K562 (cell line): ENCODE data around the gene CRHR2. TPM values are rescaled to one million over a fixed set of nuclear protein-coding genes. Genes with fewer than 3 reads are reported as not detected.

Source experiments
- BACH1 ChIP-seq: fragments of 200-800 bp; sonication (Bioruptor generic); IDR thresholded peaks from 2 replicates; pipeline ENCODE4 v1.6.1; 2016; ENCODE audit warnings: missing genetic modification characterization, missing compliant biosample characterization
- CHD1 ChIP-seq: fragments of 200-600 bp; sonication (generic); IDR thresholded peaks from one replicate; pipeline ENCODE4 v1.6.1; 2012; ENCODE audit warnings: mild to moderate bottlenecking, moderate library complexity, low read length, inconsistent platforms
- DIDO1 ChIP-seq: fragments of 450-650 bp; IDR thresholded peaks from 2 replicates; pipeline ENCODE4 v1.6.1; 2016; ENCODE audit warnings: low read depth, missing biosample characterization, missing genetic modification characterization
- KDM2B ChIP-seq: fragments of 250-450 bp; sonication (Bioruptor Pico); IDR thresholded peaks from 2 replicates; pipeline ENCODE4 v1.8.0; 2021; ENCODE audit warnings: mild to moderate bottlenecking, moderate library complexity
- TFAM ChIP-seq: fragments of 250-450 bp; sonication (Bioruptor Pico); conservative IDR thresholded peaks from 2 replicates; pipeline ENCODE4 v1.5.0; 2021; ENCODE audit warnings: mild to moderate bottlenecking, moderate library complexity
- ZNF124 ChIP-seq: sonication (generic); formaldehyde crosslinking; IDR thresholded peaks from 2 replicates; pipeline ENCODE4 v1.8.1; 2022; ENCODE audit warnings: missing genetic modification reagents
- ZNF764 ChIP-seq: fragments of 250-450 bp; sonication (Bioruptor Pico); IDR thresholded peaks from 2 replicates; pipeline ENCODE4 v1.4.0; 2020; ENCODE audit warnings: low read depth, mild to moderate bottlenecking, moderate library complexity
- polyA plus RNA-seq, 8 experiments: library from polyadenylated mRNA; depleted of rRNA in 4 of 8; stranded (reverse) in 5 of 8; unstranded in 3 of 8; fragments of >200 nt; fragmentation: Nextera tagmentation in 2 of 8; fragmentation: Illumina TruSeq in 1 of 8; extraction: Ambion mirVana in 2 of 8; extraction: Trizol in 1 of 8; gene quantifications; 2 replicates each; pipeline versions ENCODE4 v1.2.1 to v1.2.3, GENCODE V29; 2011 to 2014; ENCODE audit warnings: inconsistent platforms in 1 of 8, missing spikeins in 1 of 8
- total RNA-seq, 7 experiments: library from RNA; depleted of rRNA in 6 of 7; stranded (reverse); fragments of >200 nt in 6 of 7; fragmentation: Illumina TruSeq in 2 of 7; extraction: Trizol in 2 of 7; gene quantifications; 2 replicates each; pipeline versions ENCODE4 v1.2.1 to v1.2.3, GENCODE V29; 2011 to 2021; ENCODE audit warnings: low replicate concordance in 1 of 7
- TF ChIP-seq, protein P1 (sequence below): fragments of 250-450 bp; sonication (Bioruptor Pico); IDR thresholded peaks from 2 replicates; pipeline ENCODE4 v1.4.0; 2020
- TF ChIP-seq, protein P2 (sequence below), 2 experiments: IDR thresholded peaks in 1 of 2; conservative IDR thresholded peaks in 1 of 2; 2 replicates each; pipeline ENCODE4 v1.6.1; 2016; ENCODE audit warnings: low read depth in 2 of 2, mild to moderate bottlenecking in 1 of 2, missing compliant biosample characterization in 1 of 2, missing genetic modification characterization in 1 of 2, moderate library complexity in 1 of 2

Gene CRHR2
- total and polyA plus RNA-seq, 9 of the 15 experiments (the other 6 are each of a cell fraction or from before 2014, with no cell fraction given) = not detected

DNA sequence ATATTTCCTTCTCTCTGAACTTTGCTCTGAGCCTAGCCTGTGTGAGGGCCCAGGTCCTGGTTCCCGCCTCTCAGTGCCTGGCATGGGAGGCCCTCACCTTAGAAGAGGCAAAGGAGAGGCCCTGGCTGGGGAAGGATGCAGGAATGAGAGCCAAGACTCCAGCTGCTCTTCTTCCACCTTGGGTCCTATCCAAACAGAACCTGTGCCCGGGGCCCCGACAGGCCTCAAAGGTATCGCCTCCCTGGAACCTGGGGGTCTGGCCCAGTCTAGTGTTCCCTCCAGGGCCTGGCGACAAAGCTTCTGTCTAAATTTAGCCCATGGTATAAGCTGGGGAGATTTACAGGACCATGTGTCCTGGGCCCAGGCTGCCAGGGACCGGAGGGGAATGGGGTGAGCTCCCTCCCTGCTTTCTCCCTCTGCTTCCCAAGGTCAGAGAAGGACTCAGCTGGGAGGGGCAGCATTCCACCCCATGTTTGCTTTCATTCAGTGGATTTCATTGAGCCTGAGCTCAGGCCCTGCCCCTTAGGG lies 12.0 kb upstream of the CRHR2 start (continued):
- TF ChIP-seq KDM2B (no peak), BACH1 (tag) (no peak), CHD1 (no peak), ZNF124 (no peak), TFAM (CRISPR knock-in tag) (no peak), ZNF764 (CRISPR knock-in tag) (no peak), DIDO1 (tag) (no peak)
- TF ChIP-seq, protein P1, sequence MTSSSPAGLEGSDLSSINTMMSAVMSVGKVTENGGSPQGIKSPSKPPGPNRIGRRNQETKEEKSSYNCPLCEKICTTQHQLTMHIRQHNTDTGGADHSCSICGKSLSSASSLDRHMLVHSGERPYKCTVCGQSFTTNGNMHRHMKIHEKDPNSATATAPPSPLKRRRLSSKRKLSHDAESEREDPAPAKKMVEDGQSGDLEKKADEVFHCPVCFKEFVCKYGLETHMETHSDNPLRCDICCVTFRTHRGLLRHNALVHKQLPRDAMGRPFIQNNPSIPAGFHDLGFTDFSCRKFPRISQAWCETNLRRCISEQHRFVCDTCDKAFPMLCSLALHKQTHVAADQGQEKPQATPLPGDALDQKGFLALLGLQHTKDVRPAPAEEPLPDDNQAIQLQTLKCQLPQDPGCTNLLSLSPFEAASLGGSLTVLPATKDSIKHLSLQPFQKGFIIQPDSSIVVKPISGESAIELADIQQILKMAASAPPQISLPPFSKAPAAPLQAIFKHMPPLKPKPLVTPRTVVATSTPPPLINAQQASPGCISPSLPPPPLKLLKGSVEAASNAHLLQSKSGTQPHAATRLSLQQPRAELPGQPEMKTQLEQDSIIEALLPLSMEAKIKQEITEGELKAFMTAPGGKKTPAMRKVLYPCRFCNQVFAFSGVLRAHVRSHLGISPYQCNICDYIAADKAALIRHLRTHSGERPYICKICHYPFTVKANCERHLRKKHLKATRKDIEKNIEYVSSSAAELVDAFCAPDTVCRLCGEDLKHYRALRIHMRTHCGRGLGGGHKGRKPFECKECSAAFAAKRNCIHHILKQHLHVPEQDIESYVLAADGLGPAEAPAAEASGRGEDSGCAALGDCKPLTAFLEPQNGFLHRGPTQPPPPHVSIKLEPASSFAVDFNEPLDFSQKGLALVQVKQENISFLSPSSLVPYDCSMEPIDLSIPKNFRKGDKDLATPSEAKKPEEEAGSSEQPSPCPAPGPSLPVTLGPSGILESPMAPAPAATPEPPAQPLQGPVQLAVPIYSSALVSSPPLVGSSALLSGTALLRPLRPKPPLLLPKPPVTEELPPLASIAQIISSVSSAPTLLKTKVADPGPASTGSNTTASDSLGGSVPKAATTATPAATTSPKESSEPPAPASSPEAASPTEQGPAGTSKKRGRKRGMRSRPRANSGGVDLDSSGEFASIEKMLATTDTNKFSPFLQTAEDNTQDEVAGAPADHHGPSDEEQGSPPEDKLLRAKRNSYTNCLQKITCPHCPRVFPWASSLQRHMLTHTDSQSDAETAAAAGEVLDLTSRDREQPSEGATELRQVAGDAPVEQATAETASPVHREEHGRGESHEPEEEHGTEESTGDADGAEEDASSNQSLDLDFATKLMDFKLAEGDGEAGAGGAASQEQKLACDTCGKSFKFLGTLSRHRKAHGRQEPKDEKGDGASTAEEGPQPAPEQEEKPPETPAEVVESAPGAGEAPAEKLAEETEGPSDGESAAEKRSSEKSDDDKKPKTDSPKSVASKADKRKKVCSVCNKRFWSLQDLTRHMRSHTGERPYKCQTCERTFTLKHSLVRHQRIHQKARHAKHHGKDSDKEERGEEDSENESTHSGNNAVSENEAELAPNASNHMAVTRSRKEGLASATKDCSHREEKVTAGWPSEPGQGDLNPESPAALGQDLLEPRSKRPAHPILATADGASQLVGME (CRISPR knock-in tag) = no peak
- TF ChIP-seq, protein P2, sequence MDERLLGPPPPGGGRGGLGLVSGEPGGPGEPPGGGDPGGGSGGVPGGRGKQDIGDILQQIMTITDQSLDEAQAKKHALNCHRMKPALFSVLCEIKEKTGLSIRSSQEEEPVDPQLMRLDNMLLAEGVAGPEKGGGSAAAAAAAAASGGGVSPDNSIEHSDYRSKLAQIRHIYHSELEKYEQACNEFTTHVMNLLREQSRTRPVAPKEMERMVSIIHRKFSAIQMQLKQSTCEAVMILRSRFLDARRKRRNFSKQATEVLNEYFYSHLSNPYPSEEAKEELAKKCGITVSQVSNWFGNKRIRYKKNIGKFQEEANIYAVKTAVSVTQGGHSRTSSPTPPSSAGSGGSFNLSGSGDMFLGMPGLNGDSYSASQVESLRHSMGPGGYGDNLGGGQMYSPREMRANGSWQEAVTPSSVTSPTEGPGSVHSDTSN (CRISPR knock-in tag; IDR thresholded peaks at IDR 0.05; ENCODE audit: low read depth) = no peak
- TF ChIP-seq, protein P2 (tag; conservative IDR thresholded peaks at IDR 0.05; ENCODE audit: low read depth) = no peak
